ENCODE results near the gene TTC3.
"Not testable (repeated sequence)": the region's sequence is repeated elsewhere in the genome, so short reads cannot be mapped to it uniquely, and the experiment has no call there.

Gene TTC3

DNA sequence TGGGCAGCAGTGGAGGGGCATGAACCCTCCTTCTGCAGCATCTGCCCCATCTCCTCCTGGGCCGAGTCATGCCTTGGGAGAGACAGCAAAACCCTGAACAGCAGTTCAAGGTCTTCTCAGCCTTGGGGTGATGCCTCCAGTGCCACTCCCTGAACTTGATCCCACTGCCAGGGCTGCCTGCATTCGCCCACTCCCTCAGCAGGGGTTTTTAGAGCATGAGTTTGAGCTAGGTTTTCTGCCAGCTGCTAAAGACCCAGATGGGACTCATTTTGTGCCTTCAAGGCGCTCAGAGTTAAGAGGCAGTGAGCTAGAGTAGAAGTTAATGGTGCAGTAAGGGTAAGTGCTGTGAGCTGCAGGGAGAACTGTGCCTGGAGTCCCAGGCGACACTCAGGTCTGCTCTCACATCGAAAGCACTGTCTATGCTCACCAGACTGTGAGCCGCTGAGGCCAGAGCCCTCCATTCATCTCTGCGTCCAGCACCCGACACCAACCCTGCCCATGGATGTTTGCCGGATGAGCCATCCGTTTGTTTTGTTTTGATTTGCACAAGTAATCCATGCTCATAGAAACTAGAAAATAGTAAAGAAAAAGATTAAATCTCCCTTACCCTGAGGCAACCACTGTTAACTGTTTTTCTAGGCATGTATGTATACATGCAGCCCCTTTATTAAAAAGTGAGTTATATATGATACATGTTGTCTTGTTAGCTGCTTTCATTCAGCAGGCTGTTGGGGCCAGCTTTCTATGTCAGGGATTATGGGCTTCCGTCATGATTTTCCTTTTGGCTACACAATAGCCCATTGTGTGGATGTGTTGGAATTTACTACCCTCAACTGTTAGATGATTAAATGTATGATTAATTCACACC is 126.2 kb downstream of the TTC3 start:
- no peak for DNase-seq

DNA sequence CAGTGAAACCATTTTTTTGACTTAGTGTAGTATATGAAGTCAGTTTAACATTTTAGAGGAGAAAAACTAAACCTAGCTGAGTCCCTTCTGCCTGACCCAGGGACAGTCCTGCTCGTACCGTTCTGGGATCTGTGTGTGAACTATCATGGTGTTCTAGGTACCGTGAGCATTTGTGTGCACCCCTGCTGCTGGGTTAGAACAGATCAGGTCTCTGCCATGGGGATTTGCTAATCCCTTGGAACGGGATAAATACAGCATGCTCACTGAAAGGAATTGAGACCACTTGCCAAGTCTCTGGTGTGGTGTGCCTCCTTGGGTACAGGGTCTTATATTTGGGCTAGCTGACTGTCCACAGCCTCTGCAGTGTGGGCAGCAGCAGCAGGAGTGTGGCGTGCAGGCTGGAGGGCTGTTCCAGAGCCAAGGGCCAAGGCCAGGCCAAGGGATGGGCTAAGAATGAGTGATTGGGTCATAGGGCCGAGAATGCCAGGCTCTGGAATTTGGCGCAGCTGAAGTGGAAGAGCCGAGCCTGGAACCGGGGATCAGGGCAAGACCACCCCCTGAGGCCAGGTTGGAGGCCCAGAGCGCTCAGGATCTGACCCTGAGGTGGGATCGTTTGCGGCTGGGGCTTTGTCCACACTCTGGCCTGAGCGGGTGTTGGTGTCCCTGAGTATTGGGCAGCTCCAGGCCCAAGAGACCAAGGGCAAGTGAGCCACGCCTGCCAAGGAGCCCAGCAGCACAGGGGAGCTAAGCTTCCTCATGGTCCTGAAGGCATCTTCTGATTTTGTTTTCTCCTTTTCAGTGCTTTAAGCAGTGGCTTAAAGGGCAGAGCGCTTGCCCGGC is 127.8 kb downstream of the TTC3 start:
- no peak for DNase-seq

DNA sequence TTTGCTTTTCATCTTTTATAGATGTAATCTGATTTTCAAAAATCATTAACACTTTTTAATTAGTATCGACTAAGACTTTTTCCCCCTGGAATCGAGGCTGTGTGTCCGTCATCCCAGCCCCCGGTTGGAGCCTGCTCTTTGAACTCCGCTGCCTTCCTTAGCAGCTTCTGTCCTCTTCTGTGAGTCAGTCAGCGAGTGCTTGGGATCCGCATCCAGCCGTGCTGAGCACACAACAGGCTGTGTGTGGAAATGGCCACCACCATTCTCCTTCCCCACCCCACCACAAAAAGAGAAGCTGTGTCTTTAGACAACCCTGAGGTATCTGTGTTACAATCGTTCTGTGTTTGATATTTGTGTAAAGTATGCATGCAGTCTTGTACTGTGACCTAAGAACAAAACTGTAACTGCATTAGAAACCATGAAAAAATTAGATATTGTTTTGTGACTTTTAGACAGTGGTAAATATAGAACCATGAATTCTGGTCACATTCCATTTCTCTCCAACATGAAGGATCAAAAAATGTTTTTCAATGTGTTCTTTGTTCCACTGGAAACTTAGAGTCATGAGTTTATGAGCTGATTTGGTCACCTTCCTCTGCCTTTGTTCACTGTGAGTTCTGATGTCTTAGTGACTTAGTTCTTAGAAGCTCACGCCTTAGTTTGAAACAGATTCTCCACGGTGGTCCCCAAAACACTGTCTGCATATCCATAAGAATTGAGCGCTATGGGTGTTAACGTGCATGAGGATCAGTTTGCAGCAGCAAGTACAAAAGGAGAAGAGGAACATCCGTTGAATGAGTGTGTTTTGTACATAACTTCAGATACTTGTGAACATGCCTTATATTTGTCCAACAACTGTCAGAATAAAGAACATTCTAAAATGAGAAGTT is 129.4 kb downstream of the TTC3 start:
- DNase-seq, result no peak

DNA sequence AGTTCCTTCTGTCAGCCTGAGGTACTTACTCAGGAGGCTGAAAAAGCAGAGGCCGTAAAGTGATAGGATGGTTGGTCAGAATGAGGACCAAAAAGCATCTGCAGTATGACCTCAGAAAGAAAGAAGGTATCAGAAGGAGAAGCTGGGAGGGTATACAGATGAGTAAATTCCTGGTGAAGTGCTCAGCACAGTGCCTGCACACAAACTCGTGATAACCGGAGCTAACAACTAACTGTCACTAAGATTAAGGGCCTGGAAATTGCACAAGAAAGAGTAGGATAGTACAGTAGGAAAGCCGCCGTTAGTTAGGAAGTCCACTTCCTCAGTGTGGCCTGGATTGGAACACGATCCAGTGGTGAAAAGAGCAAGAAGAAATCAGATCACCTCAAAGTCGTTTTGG is 131.5 kb downstream of the TTC3 start:
- DNase-seq, result no peak

DNA sequence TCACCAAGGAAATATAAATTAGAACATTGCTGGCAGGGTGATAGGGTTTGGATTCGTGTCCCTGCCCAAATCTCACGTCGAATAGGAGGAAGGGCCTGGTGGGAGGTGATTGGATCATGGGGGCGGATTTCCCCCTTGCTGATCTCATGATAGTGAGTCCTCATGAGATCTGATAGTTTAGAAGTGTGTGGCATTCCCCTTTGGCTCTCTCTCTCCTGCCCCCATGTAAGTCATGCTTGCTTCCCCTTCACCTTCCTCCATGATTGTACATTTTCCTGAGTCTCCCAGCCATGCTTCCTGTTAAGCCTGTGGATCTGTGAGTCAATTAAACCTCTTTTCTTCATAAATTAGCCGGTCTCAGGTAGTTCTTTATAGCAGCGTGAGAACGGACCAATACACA is 133.4 kb downstream of the TTC3 start:
- DNase-seq, result no peak

DNA sequence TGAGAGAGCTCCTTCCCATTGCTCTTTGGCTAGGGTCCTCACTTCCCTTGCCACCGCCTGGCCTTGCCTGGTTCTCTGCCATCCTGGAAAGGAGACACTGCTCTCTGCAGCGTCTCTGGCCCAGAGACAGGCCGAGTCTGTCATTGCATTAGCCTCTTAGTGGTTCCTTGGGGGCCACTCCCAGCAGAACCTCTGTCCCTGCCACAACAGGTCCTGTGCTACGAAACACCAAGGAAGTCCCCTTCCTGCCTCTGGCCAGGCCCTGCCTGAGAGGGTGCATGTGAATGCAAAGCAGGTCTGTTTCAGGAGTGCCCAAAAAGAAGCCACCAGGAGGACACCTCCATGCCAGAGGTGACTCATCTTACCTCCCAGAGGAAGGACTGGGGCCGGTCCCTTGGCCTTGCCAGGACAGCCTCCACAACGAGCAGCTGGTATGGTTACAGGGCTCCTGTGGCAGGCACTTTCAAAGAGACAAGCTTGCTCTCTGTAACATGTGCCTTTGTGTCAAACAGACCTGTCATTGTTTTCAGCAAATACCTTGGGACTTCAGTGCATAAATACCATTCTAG is 134.5 kb downstream of the TTC3 start:
- peak; percentile 36 for DNase-seq

DNA sequence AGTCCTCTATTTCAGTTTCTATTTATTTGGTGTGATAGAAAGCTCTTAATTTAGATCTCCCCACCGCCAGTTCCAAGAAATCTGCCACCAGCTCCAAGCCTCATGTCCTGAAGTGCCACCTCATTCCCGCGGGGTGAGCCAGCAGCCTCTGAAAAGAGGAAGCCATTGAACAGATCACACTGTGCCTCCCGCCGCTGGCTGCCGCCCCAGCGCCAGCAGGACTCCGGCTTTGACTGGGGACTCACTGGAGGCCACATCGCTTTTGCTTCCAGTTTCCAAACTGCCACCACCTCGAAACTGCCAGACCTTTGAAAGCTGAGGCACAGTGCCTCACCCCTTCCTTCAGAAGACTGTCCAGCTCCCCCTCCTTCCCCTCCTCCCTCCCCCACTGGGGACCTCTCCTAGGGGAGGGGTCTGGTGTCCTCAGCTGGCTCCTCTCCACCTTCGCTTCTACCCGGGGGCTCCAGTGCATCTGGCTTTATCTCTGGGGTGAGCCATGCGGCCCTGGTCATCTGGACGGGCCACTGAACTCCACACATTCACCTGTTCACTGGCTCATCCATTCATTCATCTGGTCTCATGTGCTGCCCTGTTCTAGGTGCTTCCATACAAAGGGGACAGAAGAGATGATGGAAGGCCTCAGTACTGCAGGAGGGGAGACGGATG is 135.1 kb downstream of the TTC3 start:
- peak; percentile 42 for DNase-seq

DNA sequence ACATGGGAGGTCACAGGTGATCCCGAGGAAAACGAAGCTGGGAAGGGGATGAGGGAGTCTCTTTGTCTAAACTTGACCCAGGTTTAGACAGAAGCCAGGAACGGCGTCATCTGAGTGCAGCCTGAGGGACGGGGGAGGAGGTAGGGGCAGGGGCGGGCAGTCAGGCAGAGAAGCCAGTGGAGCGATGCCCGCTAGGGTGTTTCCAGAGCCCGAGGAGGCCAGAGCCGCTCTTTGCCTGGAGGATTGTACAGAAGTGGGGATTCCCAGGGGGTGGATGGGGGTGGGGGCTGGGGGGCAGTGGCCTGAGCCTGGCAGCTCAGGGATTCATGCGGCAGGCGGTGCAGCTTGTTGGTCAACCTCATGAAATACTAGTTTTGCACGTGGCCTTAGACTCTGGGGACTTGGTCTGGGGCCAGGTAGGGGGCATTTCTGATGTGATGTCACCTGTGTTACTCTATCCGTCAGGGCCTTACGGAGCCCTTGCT is 135.7 kb downstream of the TTC3 start:
- no peak for DNase-seq

DNA sequence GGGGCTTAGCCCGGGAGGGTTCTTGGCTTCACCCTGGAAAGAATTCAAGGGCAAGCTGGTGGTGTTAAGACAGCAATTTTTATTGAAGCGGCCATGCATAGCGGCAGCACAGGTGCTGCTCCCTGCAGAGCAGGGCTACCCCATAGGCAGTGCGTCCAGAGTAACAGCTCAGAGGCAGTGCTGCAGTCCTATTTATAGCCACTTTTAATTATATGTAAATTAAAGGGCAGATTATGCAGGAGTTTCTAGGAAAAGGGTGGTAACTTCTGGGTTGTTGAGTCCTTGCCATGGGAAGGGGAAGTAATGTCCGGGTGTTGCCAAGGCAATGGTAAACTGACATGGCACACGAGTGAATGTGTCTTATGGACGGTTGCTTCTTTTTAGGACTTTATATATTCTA is 137.1 kb downstream of the TTC3 start:
- no peak for DNase-seq

DNA sequence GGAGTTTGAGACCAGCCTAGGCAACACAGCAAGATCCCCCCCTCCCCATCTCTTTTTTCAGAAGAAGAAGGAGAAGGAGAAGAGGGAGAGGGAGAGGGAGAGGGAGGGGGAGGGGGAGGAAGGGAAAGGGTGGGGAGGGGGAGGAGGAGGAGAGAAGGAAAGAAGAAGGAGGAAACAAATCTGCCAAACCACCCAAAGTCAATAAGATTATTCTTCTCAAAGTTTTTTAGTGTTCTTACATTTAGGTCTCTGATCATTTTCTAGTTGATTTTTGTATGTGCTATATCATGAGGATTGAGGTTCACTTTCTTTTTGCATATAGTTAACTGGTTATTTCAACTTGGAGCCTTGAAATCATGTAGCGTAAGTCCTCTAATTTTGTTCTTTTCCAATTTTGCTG is 137.7 kb downstream of the TTC3 start:
- no peak for DNase-seq

DNA sequence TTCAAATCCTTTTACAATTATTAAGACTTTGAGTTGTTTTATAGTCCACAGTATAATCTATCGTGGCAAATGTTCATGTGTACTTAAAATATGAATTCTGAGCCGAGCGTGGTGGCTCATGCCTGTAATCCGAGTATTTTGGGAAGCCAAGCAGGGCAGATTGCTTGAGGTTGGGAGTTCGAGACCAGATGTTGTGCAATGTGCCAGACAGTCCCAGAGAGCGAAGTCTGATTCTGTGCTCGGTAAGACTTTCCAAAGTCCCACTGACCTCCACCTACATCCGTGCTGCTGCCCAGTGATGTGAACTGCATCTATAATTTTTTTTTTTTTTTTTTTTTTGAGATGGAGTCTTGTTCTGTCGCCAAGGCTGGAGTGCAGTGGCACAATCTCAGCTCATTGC is 141.9 kb downstream of the TTC3 start:
- no peak for DNase-seq

DNA sequence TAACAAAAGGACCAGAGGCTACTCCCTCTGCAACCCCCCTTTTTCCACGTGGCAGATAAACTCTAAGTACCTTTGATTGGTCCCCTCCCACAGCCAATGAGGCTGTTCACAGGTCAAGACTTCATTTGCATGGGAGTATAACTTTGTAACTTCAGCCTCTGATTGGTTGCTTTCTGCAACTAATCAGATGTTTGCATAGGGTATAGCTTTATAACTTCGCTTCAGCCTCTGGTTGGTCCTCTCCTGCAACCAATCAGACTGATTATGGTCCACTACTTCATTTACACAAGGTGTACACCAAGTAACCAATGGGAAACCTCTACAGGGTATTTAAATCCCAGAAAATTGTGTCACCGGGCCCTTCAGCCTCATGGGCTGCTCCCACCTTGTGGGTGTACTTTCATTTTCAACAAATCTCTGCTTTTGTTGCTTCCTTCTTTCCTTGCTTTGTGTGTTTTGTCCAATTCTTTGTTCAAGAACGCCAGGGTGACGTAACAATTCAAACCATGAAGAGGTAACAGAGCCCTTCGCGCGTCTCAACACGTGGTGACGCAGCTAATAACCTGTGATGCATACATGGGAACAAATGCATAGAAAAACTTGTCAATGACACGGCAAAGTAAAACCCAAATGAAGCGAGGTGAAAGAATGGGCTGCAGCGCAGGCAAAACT is 146.8 kb downstream of the TTC3 start:
- no peak for DNase-seq

DNA sequence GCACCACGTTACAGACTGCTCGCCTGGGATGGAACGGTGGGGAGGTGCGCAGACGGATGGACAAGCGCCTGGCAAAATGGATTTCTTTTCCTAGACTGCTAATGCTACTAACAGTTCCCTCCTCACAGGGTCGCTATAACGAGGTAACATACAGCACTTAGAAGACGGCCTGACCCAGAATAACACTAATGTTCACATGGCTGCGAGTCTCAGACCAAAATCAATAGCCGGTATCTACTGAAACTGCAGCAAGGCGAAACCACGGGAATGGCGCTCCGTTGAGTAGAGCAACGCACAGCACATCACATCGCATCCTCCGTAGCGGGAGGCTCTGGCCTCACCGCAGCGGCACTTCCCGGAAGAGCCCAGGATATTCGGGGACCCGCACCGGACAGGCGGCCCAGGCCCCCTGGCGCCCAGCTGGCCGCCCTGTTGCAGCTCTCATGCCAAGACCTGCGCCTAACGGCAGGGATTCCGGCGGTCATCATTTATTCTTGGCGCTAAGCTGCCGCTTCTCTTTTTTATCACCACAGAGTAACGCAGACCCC is 147.5 kb downstream of the TTC3 start:
- peak; percentile 62 for DNase-seq

DNA sequence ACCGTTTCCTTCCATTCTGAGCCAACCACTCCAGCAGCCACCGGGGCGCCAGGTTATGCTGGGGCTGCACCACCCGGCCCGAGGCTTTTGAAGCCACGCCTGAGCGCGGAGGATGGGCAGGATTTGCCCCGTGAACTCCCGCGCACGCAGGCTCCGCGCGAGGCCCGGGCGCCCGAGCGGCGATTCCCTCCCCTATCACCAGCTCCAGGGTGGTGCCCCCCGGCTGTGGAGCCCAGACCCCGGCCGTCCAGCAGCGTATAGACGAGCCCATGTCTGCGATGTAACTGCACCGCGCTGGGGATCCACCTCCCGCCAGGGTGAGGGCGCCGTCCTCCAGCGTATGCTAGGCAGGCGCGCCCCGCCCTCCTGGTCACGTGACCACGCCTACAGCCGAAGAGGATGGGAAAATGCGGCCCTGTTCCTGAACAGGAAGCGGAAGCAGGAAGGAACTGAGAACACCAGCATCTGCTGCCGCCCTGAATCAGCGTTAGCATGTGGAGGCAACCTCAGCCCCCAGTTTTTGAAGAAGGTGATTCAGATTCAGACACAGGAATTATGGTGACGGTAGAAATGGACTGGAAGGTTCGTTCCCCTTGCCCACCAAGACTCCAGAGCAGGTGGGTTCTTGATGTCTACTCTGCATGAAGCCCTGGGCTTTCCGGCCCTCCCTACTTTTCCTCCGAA is 148.1 kb downstream of the TTC3 start:
- peak; percentile 94 for DNase-seq

DNA sequence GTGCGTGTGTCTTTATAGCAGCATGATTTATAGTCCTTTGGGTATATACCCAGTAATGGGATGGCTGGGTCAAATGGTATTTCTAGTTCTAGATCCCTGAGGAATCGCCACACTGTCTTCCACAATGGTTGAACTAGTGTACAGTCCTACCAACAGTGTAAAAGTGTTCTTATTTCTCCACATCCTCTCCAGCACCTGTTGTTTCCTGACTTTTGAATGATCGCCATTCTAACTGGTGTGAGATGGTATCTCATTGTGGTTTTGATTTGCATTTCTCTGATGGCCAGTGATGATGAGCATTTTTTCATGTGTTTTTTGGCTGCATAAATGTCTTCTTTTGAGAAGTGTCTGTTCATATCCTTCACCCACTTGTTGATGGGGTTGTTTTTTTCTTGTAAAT is 149.2 kb downstream of the TTC3 start:
- not testable (repeated sequence) for DNase-seq

DNA sequence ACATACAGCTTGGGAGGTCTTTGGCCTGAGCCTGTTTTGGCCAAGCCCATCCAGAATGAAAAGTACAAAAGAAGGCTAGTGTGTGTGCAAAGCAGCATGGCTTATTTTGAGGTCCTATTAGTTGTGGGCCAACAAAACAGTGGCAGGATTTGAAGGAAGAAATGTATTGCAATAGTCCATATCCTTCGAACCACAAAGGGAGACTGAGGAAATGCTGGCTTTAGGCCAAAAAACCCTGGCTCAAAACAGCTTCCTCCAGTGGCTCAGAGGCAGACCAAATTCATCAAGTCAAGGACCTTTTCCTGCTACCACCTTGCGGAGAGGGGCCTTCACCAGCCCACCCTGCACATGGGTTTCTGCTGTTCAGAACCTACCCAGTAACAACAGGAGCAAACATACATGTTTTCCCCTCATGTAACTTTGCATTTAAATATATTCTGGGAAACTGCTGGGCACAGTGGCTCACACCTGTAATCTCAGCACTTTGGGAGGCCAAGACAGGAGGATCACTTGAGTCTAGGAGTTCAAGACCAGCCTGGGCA is 150.8 kb downstream of the TTC3 start:
- no peak for DNase-seq

DNA sequence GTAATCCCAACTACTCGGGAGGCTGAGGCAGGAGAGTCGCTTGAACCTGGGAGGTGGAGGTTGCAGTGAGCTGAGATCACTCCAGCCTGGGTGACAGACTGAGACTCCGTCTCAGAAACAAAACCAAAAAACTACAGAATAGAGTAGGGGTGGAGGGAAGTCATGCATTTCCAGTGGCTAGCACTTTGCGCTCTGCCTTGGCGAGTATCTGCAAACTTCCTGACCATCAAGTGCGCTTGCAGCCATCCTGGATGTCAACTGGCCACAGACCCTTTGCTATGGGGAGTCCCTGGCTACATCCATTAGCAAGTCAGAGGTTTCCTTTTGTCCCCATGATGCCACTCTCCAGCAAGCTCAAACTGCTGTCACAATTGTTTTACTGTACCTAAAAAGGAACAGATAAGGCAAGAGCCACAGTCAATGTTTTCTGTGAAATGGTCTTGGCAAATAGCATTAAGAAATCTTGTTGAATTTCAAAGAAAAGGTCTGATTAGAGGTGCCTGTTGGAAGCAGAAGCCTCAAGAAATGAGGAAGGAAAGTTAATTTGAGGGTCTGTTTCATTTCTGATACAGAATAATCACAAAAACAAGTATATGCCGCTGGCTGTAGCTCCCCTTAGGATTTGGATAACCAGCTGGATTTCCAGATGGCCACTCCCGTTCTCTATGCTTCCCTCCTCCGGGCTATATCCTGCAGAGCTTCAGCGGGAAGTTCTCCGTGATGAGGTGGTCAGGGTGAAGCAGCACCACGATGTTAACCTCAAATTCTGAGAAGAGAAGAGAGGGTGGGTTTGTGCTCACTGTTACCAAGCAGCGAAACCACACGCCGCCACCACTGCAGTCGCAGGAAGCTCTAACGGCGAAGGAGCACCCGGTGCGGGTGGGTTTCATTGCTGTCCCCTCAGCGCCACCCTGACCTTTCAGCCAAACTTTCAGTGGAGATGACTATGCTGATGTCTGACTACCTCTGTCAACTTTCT is 152.1 kb downstream of the TTC3 start:
- DNase-seq, result no peak

DNA sequence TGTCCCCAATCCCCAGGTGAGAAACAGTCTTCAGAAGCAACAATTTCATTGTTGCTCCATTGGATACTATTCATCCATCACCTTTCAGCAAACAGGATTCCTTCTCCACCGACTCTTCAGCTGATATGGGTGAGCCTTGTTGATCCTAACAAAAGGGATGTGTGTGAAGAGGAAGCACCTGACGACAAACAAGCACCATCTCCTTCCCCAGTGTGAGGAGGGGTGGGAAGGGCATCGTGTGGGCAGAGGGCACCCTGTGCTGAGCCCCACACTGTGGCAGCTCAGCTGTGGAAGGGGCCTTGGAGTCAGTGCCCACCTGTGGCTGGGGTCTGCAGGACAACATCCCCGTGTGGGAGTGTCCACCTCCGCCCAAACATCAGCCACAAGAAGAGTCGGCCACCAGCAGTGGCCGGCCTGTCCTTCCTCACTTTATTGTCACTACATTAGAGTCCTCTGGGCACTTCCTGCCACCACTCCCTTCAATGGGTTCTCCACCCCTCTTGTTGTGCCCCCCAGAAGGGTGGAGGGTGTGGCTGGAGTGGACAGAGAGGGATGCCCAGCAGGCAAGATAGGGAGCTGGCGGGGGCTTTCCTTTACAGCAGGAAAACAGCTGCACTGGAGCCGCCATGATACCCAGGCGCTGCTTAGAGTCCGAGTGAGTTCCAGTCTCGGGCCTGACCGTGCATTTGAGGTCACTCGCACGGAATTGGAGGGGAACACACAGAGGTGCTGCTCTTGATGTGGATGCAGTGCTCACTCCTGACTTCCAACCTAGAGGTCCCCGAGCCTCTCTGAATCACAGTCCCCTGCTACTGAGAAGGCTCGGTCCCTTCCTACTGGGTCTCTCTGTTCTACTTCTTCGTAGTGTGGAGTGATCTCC is 153.2 kb downstream of the TTC3 start:
- no peak for DNase-seq
